K562 (cell line): ENCODE results near the gene S100A8. TPM values are rescaled to one million over a fixed set of nuclear protein-coding genes. Genes with fewer than 3 reads are reported as not detected.

Source experiments
- ATAC-seq: fragments of 200-7000 bp; cut with Tn5 transposase; 3 replicates; pipeline ENCODE4 v1.9.1; 2020; ENCODE audit warnings: moderate library complexity
- BruUV-seq: library from RNA; stranded (reverse); fragments of 400-500 nt; replicated peaks from 2 replicates; lab custom pipeline; 2021; lab: Mats Ljungman, UMichigan
- CTCF ChIA-PET: fragments of 300-600 bp; formaldehyde crosslinking; extraction: SDS; loops from one replicate; lab custom pipeline; 2021; ENCODE audit warnings: low intra/inter-chr PET ratio; lab: Yijun Ruan, JAX
- POLR2A ChIA-PET: fragments of 300-600, 350-650 bp; sonication (Branson Sonifier 250); formaldehyde crosslinking; extraction: SDS; loops from one replicate; lab custom pipeline; 2021; ENCODE audit warnings: antibody characterized with exemption, inconsistent platforms; lab: Yijun Ruan, JAX
- DNase-seq, 4 experiments: peaks; one replicate each; pipeline versions ENCODE4 v3.0.0 to v3.0.0-alpha.2; 2011 to 2018; ENCODE audit warnings: low spot score in 3 of 4, mixed read lengths in 3 of 4; ENCODE audit errors: extremely low read depth in 1 of 4
- FAIRE-seq: peaks from 2 replicates; lab custom pipeline; 2011; peaks lifted over from hg19 to GRCh38; lab: Jason Lieb, UNC
- H2AFZ ChIP-seq: 2 replicates; pipeline ENCODE4 v1.6.0; 2011; ENCODE audit warnings: low read depth, low read length, control low read depth, inconsistent platforms
- H3K27ac ChIP-seq: fragments of 200-600 bp; 3 replicates; pipeline ENCODE4 v1.8.0; 2011; ENCODE audit warnings: low read depth, mild to moderate bottlenecking, control low read depth, inconsistent platforms, low read length, moderate library complexity, mixed read lengths; ENCODE audit errors: extremely low read depth
- H3K27me3 ChIP-seq, 2 experiments: fragments of 300-600 bp in 1 of 2; 2 replicates in 1 of 2; 3 replicates in 1 of 2; pipeline versions ENCODE4 v1.6.0 to v1.8.0; 2011; ENCODE audit warnings: inconsistent platforms in 2 of 2, low read length in 2 of 2, mild to moderate bottlenecking in 1 of 2, mixed read lengths in 1 of 2, moderate library complexity in 1 of 2; ENCODE audit not compliant: control insufficient read depth in 2 of 2, insufficient read depth in 2 of 2
- H3K36me3 ChIP-seq: fragments of 300-600 bp; 3 replicates; pipeline ENCODE4 v1.8.0; 2011; ENCODE audit warnings: mild to moderate bottlenecking, low read length, inconsistent platforms; ENCODE audit not compliant: control insufficient read depth, insufficient read depth
- H3K4me1 ChIP-seq, 2 experiments: fragments of 200-600 bp in 1 of 2; replicated peaks in 1 of 2; 2 replicates in 1 of 2; 3 replicates in 1 of 2; pipeline versions ENCODE4 v1.5.1 to v1.8.0; 2011; ENCODE audit warnings: inconsistent platforms in 2 of 2, low read length in 2 of 2, mild to moderate bottlenecking in 1 of 2, mixed read lengths in 1 of 2, moderate library complexity in 1 of 2; ENCODE audit not compliant: control insufficient read depth in 2 of 2, insufficient read depth in 2 of 2
- H3K4me2 ChIP-seq: 2 replicates; pipeline ENCODE4 v1.6.1; 2011; ENCODE audit warnings: low read length, control low read depth, inconsistent platforms, mixed read lengths; ENCODE audit not compliant: insufficient read depth
- H3K4me3 ChIP-seq: fragments of 200-600 bp; sonication (generic), shearing (Covaris generic); 2 replicates; pipeline ENCODE4 v1.5.1; 2016; ENCODE audit warnings: control low read depth, inconsistent platforms
- H3K79me2 ChIP-seq: fragments of 200-600 bp; 3 replicates; pipeline ENCODE4 v1.8.0; 2011; ENCODE audit warnings: low read length, inconsistent platforms; ENCODE audit not compliant: control insufficient read depth, insufficient read depth
- H3K9ac ChIP-seq, 2 experiments: 2 replicates each; pipeline versions ENCODE4 v1.6.0 to v1.6.1; 2011; ENCODE audit warnings: low read depth in 2 of 2, low read length in 2 of 2, control low read depth in 1 of 2, inconsistent platforms in 1 of 2, mild to moderate bottlenecking in 1 of 2, mixed read lengths in 1 of 2; ENCODE audit not compliant: insufficient read depth in 1 of 2
- H3K9me1 ChIP-seq: one replicate; pipeline ENCODE4 v1.6.0; 2011; ENCODE audit warnings: inconsistent platforms, mild to moderate bottlenecking, low read length, moderate library complexity; ENCODE audit not compliant: control insufficient read depth, insufficient read depth
- H3K9me3 ChIP-seq: replicated peaks from 2 replicates; pipeline ENCODE4 v1.5.1; 2011; ENCODE audit warnings: low read depth, low read length, inconsistent platforms; ENCODE audit not compliant: control insufficient read depth, insufficient read depth
- H4K20me1 ChIP-seq: replicated peaks from 2 replicates; pipeline ENCODE4 v1.6.1; 2011; ENCODE audit warnings: low read length, inconsistent platforms, mixed read lengths; ENCODE audit not compliant: control insufficient read depth, insufficient read depth
- CHAMP1 ChIP-seq: fragments of 450-650 bp; IDR thresholded peaks from 2 replicates; pipeline ENCODE4 v1.6.1; 2016; ENCODE audit warnings: mild to moderate bottlenecking
- GATAD2B ChIP-seq: fragments of 450-650 bp; IDR thresholded peaks from 2 replicates; pipeline ENCODE4 v1.6.1; 2017; ENCODE audit warnings: mild to moderate bottlenecking, borderline replicate concordance
- HMG20A ChIP-seq: fragments of 450-650 bp; formaldehyde crosslinking; conservative IDR thresholded peaks from 2 replicates; pipeline ENCODE4 v1.4.0; 2020; ENCODE audit warnings: mild to moderate bottlenecking, mixed read lengths
- IFI16 ChIP-seq: fragments of 250-450 bp; sonication (Bioruptor Pico); IDR thresholded peaks from 2 replicates; pipeline ENCODE4 v2.1.2; 2022; ENCODE audit warnings: mild to moderate bottlenecking, inconsistent platforms
- IRF1 ChIP-seq: sonication (generic); formaldehyde crosslinking; IDR thresholded peaks from 2 replicates; pipeline ENCODE4 v1.8.0; 2022; ENCODE audit warnings: missing genetic modification reagents, mild to moderate bottlenecking, borderline replicate concordance
- LARP7 ChIP-seq: fragments of 450-650 bp; IDR thresholded peaks from 2 replicates; pipeline ENCODE4 v1.6.1; 2016
- NELFE ChIP-seq: IDR thresholded peaks from 2 replicates; pipeline ENCODE4 v1.6.1; 2011; ENCODE audit warnings: mild to moderate bottlenecking; ENCODE audit not compliant: insufficient read depth, insufficient read length
- NR3C1 ChIP-seq: sonication (generic); formaldehyde crosslinking; IDR thresholded peaks from 2 replicates; pipeline ENCODE4 v1.8.1; 2022; ENCODE audit warnings: missing genetic modification reagents
- NUFIP1 ChIP-seq: fragments of 450-650 bp; IDR thresholded peaks from 2 replicates; pipeline ENCODE4 v1.6.1; 2018; ENCODE audit not compliant: partially characterized antibody
- POLR3A ChIP-seq: IDR thresholded peaks from 2 replicates; pipeline ENCODE4 v1.6.1; 2011; ENCODE audit warnings: borderline replicate concordance, mild to moderate bottlenecking, moderate library complexity; ENCODE audit not compliant: insufficient read length, insufficient read depth; ENCODE audit errors: extremely low read depth
- SAP30 ChIP-seq: fragments of 200-600 bp; sonication (generic); IDR thresholded peaks from 2 replicates; pipeline ENCODE4 v1.6.1; 2012; ENCODE audit warnings: borderline replicate concordance, low read depth, mild to moderate bottlenecking, moderate library complexity, low read length, control low read depth, inconsistent platforms; ENCODE audit not compliant: insufficient read depth, poor library complexity, severe bottlenecking
- SP2 ChIP-seq: IDR thresholded peaks from 2 replicates; pipeline ENCODE4 v1.6.1; 2011; ENCODE audit warnings: mild to moderate bottlenecking, low read depth, low read length, moderate library complexity; ENCODE audit not compliant: poor library complexity, severe bottlenecking; ENCODE audit errors: extremely low read depth
- TAF15 ChIP-seq: fragments of 200-400 bp; formaldehyde crosslinking; IDR thresholded peaks from 2 replicates; pipeline ENCODE4 v1.6.1; 2017; ENCODE audit warnings: mild to moderate bottlenecking, low read depth, low read length, moderate library complexity
- U2AF2 ChIP-seq: fragments of 200-400 bp; formaldehyde crosslinking; optimal IDR thresholded peaks from 2 replicates; pipeline ENCODE3; 2017; ENCODE audit warnings: low read depth, mild to moderate bottlenecking, low read length
- ZBTB43 ChIP-seq: sonication (generic); formaldehyde crosslinking; IDR thresholded peaks from 2 replicates; pipeline ENCODE4 v1.8.0; 2023; ENCODE audit warnings: mild to moderate bottlenecking, missing genetic modification reagents
- ZC3H11A ChIP-seq: IDR thresholded peaks from 2 replicates; pipeline ENCODE4 v1.6.1; 2012; ENCODE audit warnings: low read depth, low read length, improper control_type of control experiment
- ZNF165 ChIP-seq: fragments of 250-450 bp; sonication (Bioruptor Pico); IDR thresholded peaks from 2 replicates; pipeline ENCODE4 v1.4.0; 2020; ENCODE audit warnings: borderline replicate concordance
- ZNF507 ChIP-seq: conservative IDR thresholded peaks from 2 replicates; pipeline ENCODE4 v1.6.1; 2017; ENCODE audit warnings: missing genetic modification characterization, missing compliant biosample characterization
- WGBS: fragments of 100-300 bp; shearing (Covaris generic); methylation state at CpG from one replicate; pipeline ENCODE4 v1.1.6; 2016; ENCODE audit warnings: low coverage, mixed read lengths; ENCODE audit not compliant: insufficient coverage; ENCODE audit errors: missing lambda C conversion rate; 5-methylcytosine and 5-hydroxymethylcytosine counted together
- in situ Hi-C: fragments of 300-500 bp; cut with MboI; formaldehyde crosslinking; loops from 4 replicates; pipeline ENCODE4 v1.15.0; 2018; ENCODE audit warnings: inconsistent platforms, mixed read lengths
- intact Hi-C: fragments of 100-400 bp; cut with micrococcal nuclease; formaldehyde crosslinking; loops from 2 replicates; pipeline ENCODE4 v1.14.2; 2022
- polyA plus RNA-seq, 8 experiments: library from polyadenylated mRNA; depleted of rRNA in 4 of 8; stranded (reverse) in 5 of 8; unstranded in 3 of 8; fragments of >200 nt; fragmentation: Nextera tagmentation in 2 of 8; fragmentation: Illumina TruSeq in 1 of 8; extraction: Ambion mirVana in 2 of 8; extraction: Trizol in 1 of 8; gene quantifications; 2 replicates each; pipeline versions ENCODE4 v1.2.1 to v1.2.3, GENCODE V29; 2011 to 2014; ENCODE audit warnings: inconsistent platforms in 1 of 8, missing spikeins in 1 of 8
- total RNA-seq, 7 experiments: library from RNA; depleted of rRNA in 6 of 7; stranded (reverse); fragments of >200 nt in 6 of 7; fragmentation: Illumina TruSeq in 2 of 7; extraction: Trizol in 2 of 7; gene quantifications; 2 replicates each; pipeline versions ENCODE4 v1.2.1 to v1.2.3, GENCODE V29; 2011 to 2021; ENCODE audit warnings: low replicate concordance in 1 of 7

Gene S100A8
- total and polyA plus RNA-seq, 9 of the 15 experiments (the other 6 are each of a cell fraction or from before 2014, with no cell fraction given), result 0.15 to 0.60 TPM; not detected in 7

- no peak for TF ChIP-seq ZNF507
- TF ChIP-seq SP2, result no peak
- TF ChIP-seq NELFE, result no peak
Observed at GRCh38 chr1:153372571-153372970, 18.3 kb downstream of the S100A8 start (continued).

GRCh38 chr1:153371231-153371630, 19.6 kb downstream of the S100A8 start:
- intact Hi-C loops, result no loop called here
- Histone ChIP-seq H2AFZ (no peak overlapping the region), H3K4me2 (no peak overlapping the region), H3K4me1 (no peaks in the 10 kb centered on the region), H3K9ac (no peak overlapping the region), H3K9me3 (no peaks in the 10 kb centered on the region), H3K79me2 (no peaks in the 10 kb centered on the region), H3K9me1 (no peaks in the 10 kb centered on the region), H3K36me3 (no peaks in the 10 kb centered on the region), H3K27ac (no peak overlapping the region), H4K20me1 (no peaks in the 10 kb centered on the region), H3K27me3 (peaks cover 0 to 27% of the 10 kb centered on the region in 2 experiments; a peak in 4 of 5 replicates), H3K4me3 (no peak overlapping the region)
- no peak for TF ChIP-seq NUFIP1
- TF ChIP-seq GATAD2B, result no peak
- TF ChIP-seq ZNF165, result no peak
- no peak for TF ChIP-seq ZC3H11A
- TF ChIP-seq TAF15, result no peak
- TF ChIP-seq POLR3A, result no peak
- no peak for TF ChIP-seq HMG20A
- TF ChIP-seq SAP30, result no peak
- no peak for TF ChIP-seq IFI16 (CRISPR knock-in tag)
- TF ChIP-seq U2AF2, result no peak
- TF ChIP-seq NR3C1 (CRISPR knock-in tag), result no peak
- TF ChIP-seq IRF1 (CRISPR knock-in tag), result no peak
- no peak for TF ChIP-seq ZBTB43
- no peak for TF ChIP-seq CHAMP1
- TF ChIP-seq LARP7, result no peak
- BruUV-seq, result no TSS peak
- FAIRE-seq (no peak), DNase-seq (no peak), ATAC-seq (no peak)
- POLR2A ChIA-PET, result no interaction called here
- in situ Hi-C loops, result no loop called here
- CTCF ChIA-PET, result no interaction called here
- WGBS, result 5% methylated on average over 1 of the region's 1 CpG
